ENCODE measurements around the gene PDE8A.

Gene PDE8A

GRCh38 chr15:85099195-85099803 is 117.6 kb downstream of the PDE8A start:
- DNase-seq: no peak

GRCh38 chr15:85100186-85100937 is 118.7 kb downstream of the PDE8A start:
- DNase-seq: no peak

- no peak for DNase-seq
These were observed 122.9 kb downstream of the PDE8A start for GRCh38 chr15:85104584-85104983.

GRCh38 chr15:85108136-85108535 is 126.5 kb downstream of the PDE8A start:
- no peak for DNase-seq

- DNase-seq: no peak
These were observed 127.7 kb downstream of the PDE8A start for GRCh38 chr15:85109333-85109732.

GRCh38 chr15:85112997-85113396 is 131.3 kb downstream of the PDE8A start:
- no peak for DNase-seq

- DNase-seq: no peak
These were observed 133.2 kb downstream of the PDE8A start for GRCh38 chr15:85114886-85115285.

GRCh38 chr15:85116066-85116465 is 134.4 kb downstream of the PDE8A start:
- DNase-seq: no peak

- DNase-seq: no peak
These were observed 134.8 kb downstream of the PDE8A start for GRCh38 chr15:85116494-85116893.

GRCh38 chr15:85116925-85117646 is 135.4 kb downstream of the PDE8A start:
- DNase-seq: peak in 1 of 2 experiments; percentile 22

- DNase-seq: no peak
These were observed 136.5 kb downstream of the PDE8A start for GRCh38 chr15:85118173-85118572.

GRCh38 chr15:85118581-85118980 is 136.9 kb downstream of the PDE8A start:
- DNase-seq: no peak

- DNase-seq: no peak
These were observed 138.9 kb downstream of the PDE8A start for GRCh38 chr15:85120351-85121113.

- no peak for DNase-seq
These were observed 142.5 kb downstream of the PDE8A start for GRCh38 chr15:85124173-85124572.

GRCh38 chr15:85125056-85125661 is 143.5 kb downstream of the PDE8A start:
- no peak for DNase-seq

GRCh38 chr15:85128621-85129020 is 147.0 kb downstream of the PDE8A start:
- no peak for DNase-seq

- DNase-seq: no peak
These were observed 148.2 kb downstream of the PDE8A start for GRCh38 chr15:85129881-85130280.

- DNase-seq: no peak
These were observed 150.3 kb downstream of the PDE8A start for GRCh38 chr15:85131915-85132314.

GRCh38 chr15:85133709-85134108 is 152.1 kb downstream of the PDE8A start:
- DNase-seq: no peak

- DNase-seq: no peak
These were observed 156.0 kb downstream of the PDE8A start for GRCh38 chr15:85137489-85138168.

- DNase-seq: no peak
These were observed 157.7 kb downstream of the PDE8A start for GRCh38 chr15:85139391-85139790.

GRCh38 chr15:85141726-85142125 is 160.1 kb downstream of the PDE8A start:
- DNase-seq: no peak
